K562 (cell line): ENCODE results near the gene PSEN1. TPM values are rescaled to one million over a fixed set of nuclear protein-coding genes. Genes with fewer than 3 reads are reported as not detected.

Experiments
- ATAC-seq: fragments of 200-7000 bp; cut with Tn5 transposase; 3 replicates; pipeline ENCODE4 v1.9.1; 2020; ENCODE audit warnings: moderate library complexity
- BruUV-seq: library from RNA; stranded (reverse); fragments of 400-500 nt; replicated peaks from 2 replicates; lab custom pipeline; 2021; lab: Mats Ljungman, UMichigan
- CTCF ChIA-PET: fragments of 300-600 bp; formaldehyde crosslinking; extraction: SDS; loops from one replicate; lab custom pipeline; 2021; ENCODE audit warnings: low intra/inter-chr PET ratio; lab: Yijun Ruan, JAX
- POLR2A ChIA-PET: fragments of 300-600, 350-650 bp; sonication (Branson Sonifier 250); formaldehyde crosslinking; extraction: SDS; loops from one replicate; lab custom pipeline; 2021; ENCODE audit warnings: antibody characterized with exemption, inconsistent platforms; lab: Yijun Ruan, JAX
- DNase-seq, 4 experiments: peaks; one replicate each; pipeline versions ENCODE4 v3.0.0 to v3.0.0-alpha.2; 2011 to 2018; ENCODE audit warnings: low spot score in 3 of 4, mixed read lengths in 3 of 4; ENCODE audit errors: extremely low read depth in 1 of 4
- FAIRE-seq: peaks from 2 replicates; lab custom pipeline; 2011; peaks lifted over from hg19 to GRCh38; lab: Jason Lieb, UNC
- H2AFZ ChIP-seq: 2 replicates; pipeline ENCODE4 v1.6.0; 2011; ENCODE audit warnings: low read depth, low read length, control low read depth, inconsistent platforms
- H3K27ac ChIP-seq: fragments of 200-600 bp; 3 replicates; pipeline ENCODE4 v1.8.0; 2011; ENCODE audit warnings: low read depth, mild to moderate bottlenecking, control low read depth, inconsistent platforms, low read length, moderate library complexity, mixed read lengths; ENCODE audit errors: extremely low read depth
- H3K27me3 ChIP-seq, 2 experiments: fragments of 300-600 bp in 1 of 2; 2 replicates in 1 of 2; 3 replicates in 1 of 2; pipeline versions ENCODE4 v1.6.0 to v1.8.0; 2011; ENCODE audit warnings: inconsistent platforms in 2 of 2, low read length in 2 of 2, mild to moderate bottlenecking in 1 of 2, mixed read lengths in 1 of 2, moderate library complexity in 1 of 2; ENCODE audit not compliant: control insufficient read depth in 2 of 2, insufficient read depth in 2 of 2
- H3K36me3 ChIP-seq: fragments of 300-600 bp; 3 replicates; pipeline ENCODE4 v1.8.0; 2011; ENCODE audit warnings: mild to moderate bottlenecking, low read length, inconsistent platforms; ENCODE audit not compliant: control insufficient read depth, insufficient read depth
- H3K4me1 ChIP-seq, 2 experiments: fragments of 200-600 bp in 1 of 2; replicated peaks in 1 of 2; 2 replicates in 1 of 2; 3 replicates in 1 of 2; pipeline versions ENCODE4 v1.5.1 to v1.8.0; 2011; ENCODE audit warnings: inconsistent platforms in 2 of 2, low read length in 2 of 2, mild to moderate bottlenecking in 1 of 2, mixed read lengths in 1 of 2, moderate library complexity in 1 of 2; ENCODE audit not compliant: control insufficient read depth in 2 of 2, insufficient read depth in 2 of 2
- H3K4me2 ChIP-seq: 2 replicates; pipeline ENCODE4 v1.6.1; 2011; ENCODE audit warnings: low read length, control low read depth, inconsistent platforms, mixed read lengths; ENCODE audit not compliant: insufficient read depth
- H3K4me3 ChIP-seq: fragments of 200-600 bp; sonication (generic), shearing (Covaris generic); 2 replicates; pipeline ENCODE4 v1.5.1; 2016; ENCODE audit warnings: control low read depth, inconsistent platforms
- H3K79me2 ChIP-seq: fragments of 200-600 bp; 3 replicates; pipeline ENCODE4 v1.8.0; 2011; ENCODE audit warnings: low read length, inconsistent platforms; ENCODE audit not compliant: control insufficient read depth, insufficient read depth
- H3K9ac ChIP-seq, 2 experiments: 2 replicates each; pipeline versions ENCODE4 v1.6.0 to v1.6.1; 2011; ENCODE audit warnings: low read depth in 2 of 2, low read length in 2 of 2, control low read depth in 1 of 2, inconsistent platforms in 1 of 2, mild to moderate bottlenecking in 1 of 2, mixed read lengths in 1 of 2; ENCODE audit not compliant: insufficient read depth in 1 of 2
- H3K9me1 ChIP-seq: one replicate; pipeline ENCODE4 v1.6.0; 2011; ENCODE audit warnings: inconsistent platforms, mild to moderate bottlenecking, low read length, moderate library complexity; ENCODE audit not compliant: control insufficient read depth, insufficient read depth
- H3K9me3 ChIP-seq: replicated peaks from 2 replicates; pipeline ENCODE4 v1.5.1; 2011; ENCODE audit warnings: low read depth, low read length, inconsistent platforms; ENCODE audit not compliant: control insufficient read depth, insufficient read depth
- H4K20me1 ChIP-seq: replicated peaks from 2 replicates; pipeline ENCODE4 v1.6.1; 2011; ENCODE audit warnings: low read length, inconsistent platforms, mixed read lengths; ENCODE audit not compliant: control insufficient read depth, insufficient read depth
- ARID2 ChIP-seq: fragments of 450-650 bp; IDR thresholded peaks from 2 replicates; pipeline ENCODE4 v1.6.1; 2017; ENCODE audit warnings: antibody characterized with exemption, mild to moderate bottlenecking
- CREB1 ChIP-seq, 2 experiments: sonication (generic) in 1 of 2; formaldehyde crosslinking in 1 of 2; IDR thresholded peaks; 2 replicates each; pipeline versions ENCODE4 v1.6.1 to v1.8.0; 2012 to 2022; ENCODE audit warnings: inconsistent platforms in 1 of 2, mild to moderate bottlenecking in 1 of 2, missing genetic modification reagents in 1 of 2, moderate library complexity in 1 of 2
- GABPB1 ChIP-seq: sonication (generic); formaldehyde crosslinking; IDR thresholded peaks from 2 replicates; pipeline ENCODE4 v1.8.0; 2022; ENCODE audit warnings: mild to moderate bottlenecking, missing genetic modification reagents
- HSF4 ChIP-seq: fragments of 250-450 bp; sonication (Bioruptor Pico); IDR thresholded peaks from 2 replicates; pipeline ENCODE4 v2.1.2; 2022; ENCODE audit warnings: mild to moderate bottlenecking, moderate library complexity, borderline replicate concordance
- IRF2 ChIP-seq: sonication (generic); formaldehyde crosslinking; IDR thresholded peaks from 2 replicates; pipeline ENCODE4 v1.8.1; 2022; ENCODE audit warnings: mild to moderate bottlenecking, missing genetic modification reagents
- LEF1 ChIP-seq: fragments of 450-650 bp; IDR thresholded peaks from 2 replicates; pipeline ENCODE4 v1.6.1; 2016; ENCODE audit warnings: mild to moderate bottlenecking
- MAFG ChIP-seq: fragments of 450-650 bp; conservative IDR thresholded peaks from 2 replicates; pipeline ENCODE4 v1.6.1; 2016; ENCODE audit warnings: missing genetic modification characterization, missing compliant biosample characterization
- MTA2 ChIP-seq: fragments of 450-650 bp; IDR thresholded peaks from 2 replicates; pipeline ENCODE4 v1.6.1; 2016; ENCODE audit warnings: low read depth
- NRF1 ChIP-seq, 2 experiments: fragments of 450-650 bp; IDR thresholded peaks in 1 of 2; conservative IDR thresholded peaks in 1 of 2; 2 replicates each; pipeline ENCODE4 v1.6.1; 2014; ENCODE audit warnings: mild to moderate bottlenecking in 2 of 2
- POLR2H ChIP-seq: IDR thresholded peaks from 2 replicates; pipeline ENCODE4 v1.6.1; 2016; ENCODE audit warnings: missing genetic modification characterization, low read depth, mild to moderate bottlenecking, control low read depth, missing compliant biosample characterization, moderate library complexity
- PPARD ChIP-seq: fragments of 250-450 bp; sonication (Bioruptor Pico); IDR thresholded peaks from 2 replicates; pipeline ENCODE4 v1.8.0; 2022; ENCODE audit warnings: inconsistent platforms, mild to moderate bottlenecking, moderate library complexity
- TCF7 ChIP-seq: sonication (generic); IDR thresholded peaks from 2 replicates; pipeline ENCODE4 v1.6.1; 2016; ENCODE audit warnings: antibody characterized with exemption, borderline replicate concordance
- ZC3H4 ChIP-seq: sonication (generic); formaldehyde crosslinking; IDR thresholded peaks from 2 replicates; pipeline ENCODE4 v1.9.0; 2021; ENCODE audit warnings: missing genetic modification reagents, borderline replicate concordance
- ZNF586 ChIP-seq: fragments of 450-650 bp; formaldehyde crosslinking; conservative IDR thresholded peaks from 2 replicates; pipeline ENCODE4 v1.4.0; 2020; ENCODE audit warnings: mild to moderate bottlenecking, moderate library complexity
- WGBS: fragments of 100-300 bp; shearing (Covaris generic); methylation state at CpG from one replicate; pipeline ENCODE4 v1.1.6; 2016; ENCODE audit warnings: low coverage, mixed read lengths; ENCODE audit not compliant: insufficient coverage; ENCODE audit errors: missing lambda C conversion rate; 5-methylcytosine and 5-hydroxymethylcytosine counted together
- in situ Hi-C: fragments of 300-500 bp; cut with MboI; formaldehyde crosslinking; loops from 4 replicates; pipeline ENCODE4 v1.15.0; 2018; ENCODE audit warnings: inconsistent platforms, mixed read lengths
- intact Hi-C: fragments of 100-400 bp; cut with micrococcal nuclease; formaldehyde crosslinking; loops from 2 replicates; pipeline ENCODE4 v1.14.2; 2022
- polyA plus RNA-seq, 8 experiments: library from polyadenylated mRNA; depleted of rRNA in 4 of 8; stranded (reverse) in 5 of 8; unstranded in 3 of 8; fragments of >200 nt; fragmentation: Nextera tagmentation in 2 of 8; fragmentation: Illumina TruSeq in 1 of 8; extraction: Ambion mirVana in 2 of 8; extraction: Trizol in 1 of 8; gene quantifications; 2 replicates each; pipeline versions ENCODE4 v1.2.1 to v1.2.3, GENCODE V29; 2011 to 2014; ENCODE audit warnings: inconsistent platforms in 1 of 8, missing spikeins in 1 of 8
- total RNA-seq, 7 experiments: library from RNA; depleted of rRNA in 6 of 7; stranded (reverse); fragments of >200 nt in 6 of 7; fragmentation: Illumina TruSeq in 2 of 7; extraction: Trizol in 2 of 7; gene quantifications; 2 replicates each; pipeline versions ENCODE4 v1.2.1 to v1.2.3, GENCODE V29; 2011 to 2021; ENCODE audit warnings: low replicate concordance in 1 of 7
- TF ChIP-seq, protein P1 (sequence below), 2 experiments: fragments of 450-650 bp in 1 of 2; IDR thresholded peaks; 2 replicates each; pipeline ENCODE4 v1.6.1; 2011 to 2017; ENCODE audit warnings: low read depth in 2 of 2, antibody characterized with exemption in 1 of 2, borderline replicate concordance in 1 of 2, low read length in 1 of 2, mild to moderate bottlenecking in 1 of 2, mixed read lengths in 1 of 2; ENCODE audit not compliant: control insufficient read depth in 1 of 2

The PSEN1 gene
- total and polyA plus RNA-seq, 9 of the 15 experiments (the other 6 are each of a cell fraction or from before 2014, with no cell fraction given) = 6.5 to 25.2 (median 14.3) TPM

DNA sequence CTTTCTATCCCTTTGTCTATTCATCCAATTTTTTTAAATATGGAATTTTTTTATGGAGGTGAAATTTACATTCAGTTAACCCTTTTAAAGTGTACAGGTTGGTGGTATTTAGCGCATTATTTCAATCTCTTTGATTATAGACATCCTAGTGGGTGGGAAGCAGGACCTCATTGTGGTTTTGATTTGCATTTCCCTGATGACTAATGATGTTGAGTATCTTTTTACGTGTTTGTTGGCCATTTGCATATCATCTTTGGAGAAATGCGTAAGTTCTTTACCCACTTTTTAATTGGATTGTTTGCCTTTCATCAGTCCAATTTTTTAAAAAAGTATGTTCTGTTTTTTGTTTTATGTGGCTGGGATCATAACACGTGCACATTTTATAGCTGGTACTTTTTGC lies 121.8 kb downstream of the PSEN1 start:
- in situ Hi-C loops = no loop called here
- peaks cover 0 to 18% of the 10 kb centered on the region in 2 experiments; a peak in 2 of 5 replicates for H3K4me1 ChIP-seq
- H3K27me3 ChIP-seq = no peaks in the 10 kb centered on the region
- no peaks in the 10 kb centered on the region for H4K20me1 ChIP-seq
- H3K36me3 ChIP-seq = no peaks in the 10 kb centered on the region
- H3K9me1 ChIP-seq = no peaks in the 10 kb centered on the region
- H3K9ac ChIP-seq = no peak overlapping the region
- H3K4me3 ChIP-seq = no peak overlapping the region
- no peak overlapping the region for H3K4me2 ChIP-seq
- H3K27ac ChIP-seq = no peak overlapping the region
- FAIRE-seq = no peak
- ChIA-PET POLR2A (no interaction called here), CTCF (no interaction called here)
- intact Hi-C loops = no loop called here
- BruUV-seq = no TSS peak
- no peaks in the 10 kb centered on the region for H3K9me3 ChIP-seq
- TF ChIP-seq TCF7 (no peak), IRF2 (no peak), LEF1 (no peak), ZNF586 (CRISPR knock-in tag) (no peak), ZC3H4 (no peak), ARID2 (no peak), MTA2 (no peak), HSF4 (CRISPR knock-in tag) (no peak), NRF1 (conservative IDR thresholded peaks at IDR 0.05 in 1 of 2, IDR thresholded peaks at IDR 0.05 in 1 of 2) (no peak), CREB1 (IDR thresholded peaks at IDR 0.05) (no peak), CREB1 (CRISPR knock-in tag; IDR thresholded peaks at IDR 0.05) (no peak), GABPB1 (CRISPR knock-in tag) (no peak), MAFG (no peak), POLR2H (tag) (no peak), PPARD (no peak)
- TF ChIP-seq, protein P1, sequence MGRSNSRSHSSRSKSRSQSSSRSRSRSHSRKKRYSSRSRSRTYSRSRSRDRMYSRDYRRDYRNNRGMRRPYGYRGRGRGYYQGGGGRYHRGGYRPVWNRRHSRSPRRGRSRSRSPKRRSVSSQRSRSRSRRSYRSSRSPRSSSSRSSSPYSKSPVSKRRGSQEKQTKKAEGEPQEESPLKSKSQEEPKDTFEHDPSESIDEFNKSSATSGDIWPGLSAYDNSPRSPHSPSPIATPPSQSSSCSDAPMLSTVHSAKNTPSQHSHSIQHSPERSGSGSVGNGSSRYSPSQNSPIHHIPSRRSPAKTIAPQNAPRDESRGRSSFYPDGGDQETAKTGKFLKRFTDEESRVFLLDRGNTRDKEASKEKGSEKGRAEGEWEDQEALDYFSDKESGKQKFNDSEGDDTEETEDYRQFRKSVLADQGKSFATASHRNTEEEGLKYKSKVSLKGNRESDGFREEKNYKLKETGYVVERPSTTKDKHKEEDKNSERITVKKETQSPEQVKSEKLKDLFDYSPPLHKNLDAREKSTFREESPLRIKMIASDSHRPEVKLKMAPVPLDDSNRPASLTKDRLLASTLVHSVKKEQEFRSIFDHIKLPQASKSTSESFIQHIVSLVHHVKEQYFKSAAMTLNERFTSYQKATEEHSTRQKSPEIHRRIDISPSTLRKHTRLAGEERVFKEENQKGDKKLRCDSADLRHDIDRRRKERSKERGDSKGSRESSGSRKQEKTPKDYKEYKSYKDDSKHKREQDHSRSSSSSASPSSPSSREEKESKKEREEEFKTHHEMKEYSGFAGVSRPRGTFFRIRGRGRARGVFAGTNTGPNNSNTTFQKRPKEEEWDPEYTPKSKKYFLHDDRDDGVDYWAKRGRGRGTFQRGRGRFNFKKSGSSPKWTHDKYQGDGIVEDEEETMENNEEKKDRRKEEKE (IDR thresholded peaks at IDR 0.05; ENCODE audit: borderline replicate concordance in 1 of 2, control insufficient read depth in 1 of 2, low read depth in 2 of 2, low read length in 1 of 2) = no peak
- no peak for ATAC-seq
- no peak overlapping the region for H2AFZ ChIP-seq
- no peaks in the 10 kb centered on the region for H3K79me2 ChIP-seq
- no peak for DNase-seq
- 45% methylated on average over 4 of the region's 4 CpGs for WGBS
